GM18511 (cell line): ENCODE measurements around the gene RPS2.

ENCODE experiments used
- ATAC-seq: cut with Tn5 transposase; IDR thresholded peaks from one replicate; pipeline ENCODE4 v1.9.1; 2021; ENCODE audit warnings: mild to moderate bottlenecking, moderate library complexity; ENCODE audit not compliant: unreplicated experiment

RPS2 gene

GRCh38 chr16:1982991-1983543 lies 18.4 kb upstream of the RPS2 start:
- ATAC-seq = no peak

GRCh38 chr16:1982013-1982433 lies 17.4 kb upstream of the RPS2 start:
- no peak for ATAC-seq

GRCh38 chr16:1981398-1981836 lies 16.8 kb upstream of the RPS2 start, which contains the start of gene NOXO1:
TSS of gene NOXO1 (minus strand) at chr16:1981469. CDS start at chr16:1981179, 290 bp downstream.
- ATAC-seq = no peak

GRCh38 chr16:1980770-1981087 lies 16.1 kb upstream of the RPS2 start:
- ATAC-seq = no peak

GRCh38 chr16:1980030-1980769 lies 15.6 kb upstream of the RPS2 start:
- ATAC-seq = no peak

- ATAC-seq = no peak
Measured at GRCh38 chr16:1979271-1980029, 14.8 kb upstream of the RPS2 start.

GRCh38 chr16:1978476-1979120 lies 14.0 kb upstream of the RPS2 start:
- no peak for ATAC-seq

GRCh38 chr16:1977875-1978268 lies 13.2 kb upstream of the RPS2 start:
- ATAC-seq = no peak

GRCh38 chr16:1976951-1977874 lies 12.6 kb upstream of the RPS2 start:
- ATAC-seq = no peak

GRCh38 chr16:1976216-1976520 lies 11.5 kb upstream of the RPS2 start:
- ATAC-seq = no peak

GRCh38 chr16:1975432-1976215 lies 11.0 kb upstream of the RPS2 start:
- no peak for ATAC-seq

GRCh38 chr16:1974157-1975070 lies 9.8 kb upstream of the RPS2 start:
- ATAC-seq = no peak

GRCh38 chr16:1973461-1974156 lies 9.0 kb upstream of the RPS2 start:
- no peak for ATAC-seq

GRCh38 chr16:1972490-1972877 lies 7.9 kb upstream of the RPS2 start:
- peak; percentile 4 for ATAC-seq

GRCh38 chr16:1971796-1972489 lies 7.3 kb upstream of the RPS2 start, which contains the start of gene TBL3:
TSS of gene TBL3 (plus strand) at chr16:1972053. CDS start at chr16:1972165, 112 bp downstream.
- peak; percentile 91 for ATAC-seq

GRCh38 chr16:1968146-1968953 lies 3.7 kb upstream of the RPS2 start:
- no peak for ATAC-seq

- no peak for ATAC-seq
Measured at GRCh38 chr16:1966460-1966859, 1.8 kb upstream of the RPS2 start, which contains the start of gene RNF151. TSS of gene RNF151 (plus strand) at chr16:1966856. CDS start at chr16:1966882, 26 bp downstream.
